Measurements from ENCODE around the gene KIF13A. TPM values are rescaled to one million over a fixed set of nuclear protein-coding genes. Genes with fewer than 3 reads are reported as not detected.

Gene KIF13A
- total RNA-seq, 3 donors from 2014 or later (not counting 1 experiment from before 2014, with no cell fraction given), result 15.0 to 26.4 (median 19.5) TPM

DNA sequence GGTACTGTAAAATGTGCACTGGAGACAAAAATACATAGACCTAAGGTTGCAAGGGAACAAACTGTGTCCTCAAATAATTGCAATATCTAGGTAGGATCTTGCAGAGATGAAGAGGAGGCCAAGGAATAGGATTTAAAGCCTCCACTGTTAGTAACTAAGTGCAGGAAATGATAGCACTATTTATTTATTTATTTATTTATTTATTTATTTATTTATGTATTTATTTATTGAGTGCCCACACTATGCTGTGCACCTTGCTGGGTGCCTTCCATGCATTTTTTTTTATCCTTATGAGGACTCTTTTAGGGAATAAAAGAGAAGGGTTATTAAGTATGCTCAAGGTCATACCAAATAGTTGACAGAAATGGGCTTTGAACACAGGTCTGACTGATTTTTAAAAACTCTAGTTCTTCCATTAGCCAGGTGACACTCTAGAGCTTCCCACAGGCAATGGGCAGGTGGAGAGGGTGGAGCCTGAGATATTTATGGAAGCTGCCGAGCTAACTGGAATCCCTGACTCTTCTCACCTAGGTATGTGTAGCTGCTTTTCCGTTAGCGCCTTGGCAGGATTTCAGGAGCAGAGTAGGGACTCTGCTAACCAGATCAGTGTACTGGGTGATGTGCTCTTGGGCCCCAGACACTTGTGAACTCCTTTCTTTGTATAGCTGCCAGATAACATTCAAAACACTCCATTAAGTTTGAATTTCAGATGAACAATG lies 268.0 kb downstream of the KIF13A start:
- H3K9me3 ChIP-seq (ENCODE audit: control insufficient read depth, insufficient read depth, low read length), result no peaks in the 10 kb centered on the region
- H3K27me3 ChIP-seq (ENCODE audit: control insufficient read depth, insufficient read depth, low read length), result no peaks in the 10 kb centered on the region
- TF ChIP-seq, protein P1, sequence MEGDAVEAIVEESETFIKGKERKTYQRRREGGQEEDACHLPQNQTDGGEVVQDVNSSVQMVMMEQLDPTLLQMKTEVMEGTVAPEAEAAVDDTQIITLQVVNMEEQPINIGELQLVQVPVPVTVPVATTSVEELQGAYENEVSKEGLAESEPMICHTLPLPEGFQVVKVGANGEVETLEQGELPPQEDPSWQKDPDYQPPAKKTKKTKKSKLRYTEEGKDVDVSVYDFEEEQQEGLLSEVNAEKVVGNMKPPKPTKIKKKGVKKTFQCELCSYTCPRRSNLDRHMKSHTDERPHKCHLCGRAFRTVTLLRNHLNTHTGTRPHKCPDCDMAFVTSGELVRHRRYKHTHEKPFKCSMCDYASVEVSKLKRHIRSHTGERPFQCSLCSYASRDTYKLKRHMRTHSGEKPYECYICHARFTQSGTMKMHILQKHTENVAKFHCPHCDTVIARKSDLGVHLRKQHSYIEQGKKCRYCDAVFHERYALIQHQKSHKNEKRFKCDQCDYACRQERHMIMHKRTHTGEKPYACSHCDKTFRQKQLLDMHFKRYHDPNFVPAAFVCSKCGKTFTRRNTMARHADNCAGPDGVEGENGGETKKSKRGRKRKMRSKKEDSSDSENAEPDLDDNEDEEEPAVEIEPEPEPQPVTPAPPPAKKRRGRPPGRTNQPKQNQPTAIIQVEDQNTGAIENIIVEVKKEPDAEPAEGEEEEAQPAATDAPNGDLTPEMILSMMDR (IDR thresholded peaks at IDR 0.05), result no peak
- no peaks in the 10 kb centered on the region for H3K36me3 ChIP-seq (ENCODE audit: control insufficient read depth, insufficient read depth, low read length)
- H3K4me1 Mint-ChIP-seq, result peaks cover 10 to 11% of the 10 kb centered on the region in 2 donors
- H3K36me3 Mint-ChIP-seq, result no peaks in the 10 kb centered on the region
- H3K27ac Mint-ChIP-seq, result no peak overlapping the region
- H3K27ac ChIP-seq (ENCODE audit: low read length), result no peak overlapping the region
- no peak overlapping the region for H3K4me3 ChIP-seq (ENCODE audit: low read length)
- no peaks in the 10 kb centered on the region for H3K9me3 Mint-ChIP-seq
- H3K4me3 Mint-ChIP-seq, result no peak overlapping the region
- DNase-seq (no peak), ATAC-seq (no peak)
- intact Hi-C loops (cut with micrococcal nuclease), result no loop called here
- WGBS (ENCODE audit: insufficient coverage), result 94% methylated on average over 3 of the region's 3 CpGs
- peaks cover 6% of the 10 kb centered on the region for H3K4me1 ChIP-seq (ENCODE audit: control insufficient read depth, insufficient read depth, low read length)
- peaks cover 0 to 3% of the 10 kb centered on the region in 2 donors for H3K27me3 Mint-ChIP-seq (ENCODE audit: low read depth in 2 of 2)

DNA sequence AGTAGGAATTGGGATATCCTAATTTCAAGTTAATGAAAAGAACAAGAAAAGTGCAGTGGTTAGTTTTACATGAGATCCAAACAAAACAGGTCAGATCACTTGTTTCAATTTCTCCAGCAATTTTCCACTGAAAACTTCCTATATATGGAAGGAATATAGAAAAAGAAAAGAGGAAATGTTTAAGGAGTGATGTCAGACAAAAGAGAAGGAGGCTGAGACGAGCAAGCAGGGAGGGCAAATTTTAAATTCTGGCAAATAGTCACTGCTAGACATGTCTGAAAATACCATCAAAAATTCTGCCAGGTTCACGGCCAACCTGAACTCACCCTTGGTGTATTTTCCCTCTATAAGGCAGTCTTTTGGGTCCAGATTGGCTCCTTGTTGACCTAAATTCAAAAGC lies 271.2 kb downstream of the KIF13A start:
- H3K4me3 ChIP-seq (ENCODE audit: low read length), result no peak overlapping the region
- intact Hi-C loops (cut with micrococcal nuclease), result no loop called here
- peak overlapping the region in 1 of 2 donors; percentile 60 for H3K27ac Mint-ChIP-seq
- H3K36me3 ChIP-seq (ENCODE audit: control insufficient read depth, insufficient read depth, low read length), result no peaks in the 10 kb centered on the region
- 72% methylated on average over 2 of the region's 2 CpGs for WGBS (ENCODE audit: insufficient coverage)
- no peaks in the 10 kb centered on the region for H3K36me3 Mint-ChIP-seq
- H3K4me1 ChIP-seq (ENCODE audit: control insufficient read depth, insufficient read depth, low read length), result peaks cover 6% of the 10 kb centered on the region
- ATAC-seq (no peak), DNase-seq (no peak)
- no peaks in the 10 kb centered on the region for H3K9me3 ChIP-seq (ENCODE audit: control insufficient read depth, insufficient read depth, low read length)
- H3K9me3 Mint-ChIP-seq, result no peaks in the 10 kb centered on the region
- TF ChIP-seq, protein P1 (IDR thresholded peaks at IDR 0.05), result no peak
- H3K27ac ChIP-seq (ENCODE audit: low read length), result no peak overlapping the region
- H3K4me1 Mint-ChIP-seq, result peaks cover 10 to 14% of the 10 kb centered on the region in 2 donors
- H3K4me3 Mint-ChIP-seq, result no peak overlapping the region
- no peaks in the 10 kb centered on the region for H3K27me3 ChIP-seq (ENCODE audit: control insufficient read depth, insufficient read depth, low read length)
- H3K27me3 Mint-ChIP-seq (ENCODE audit: low read depth in 2 of 2), result no peaks in the 10 kb centered on the region

DNA sequence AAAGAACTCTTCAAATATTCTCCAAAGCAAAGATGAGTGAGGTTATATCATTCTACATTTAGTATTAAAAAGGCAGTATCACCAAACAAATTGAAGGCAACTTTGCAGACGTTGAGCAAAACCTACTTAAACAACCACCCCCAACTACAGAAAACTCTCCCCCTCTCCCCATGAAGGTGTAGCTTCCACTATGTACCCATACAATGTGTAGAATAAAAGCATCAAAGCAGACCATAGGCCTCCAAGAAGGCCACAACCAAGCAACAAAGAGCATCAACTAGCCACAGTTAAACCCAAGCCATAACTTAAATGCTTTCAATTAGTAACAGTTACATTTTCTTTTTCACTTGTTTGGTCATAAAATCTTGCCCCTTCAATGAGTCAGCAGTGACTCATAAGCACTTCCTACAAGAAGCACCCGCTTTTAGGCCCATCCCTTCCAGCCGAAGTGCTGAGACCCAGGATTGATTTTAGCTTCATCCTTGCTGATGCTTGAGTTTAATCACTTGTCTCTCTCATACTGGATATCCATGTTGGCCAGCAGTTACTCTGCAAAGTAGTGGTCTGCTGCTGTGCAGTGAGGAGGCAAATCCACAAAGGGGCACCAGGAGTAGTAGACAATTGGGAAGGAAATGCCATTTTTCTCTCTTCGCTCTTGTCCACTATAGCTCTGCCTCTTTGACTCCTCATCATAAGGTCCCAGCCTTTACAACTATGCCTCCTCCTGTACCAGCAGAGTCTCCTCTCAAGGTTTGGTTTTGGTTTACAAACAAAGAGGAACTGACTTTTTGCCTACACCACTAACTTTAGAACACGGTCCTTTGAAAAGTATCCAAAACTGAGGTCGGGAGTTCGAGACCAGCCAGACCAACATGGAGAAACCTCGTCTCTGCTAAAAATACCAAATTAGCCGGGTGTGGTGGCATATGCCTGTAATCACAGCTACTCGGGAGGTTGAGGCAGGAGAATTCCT lies 272.3 kb downstream of the KIF13A start:
- H3K4me3 Mint-ChIP-seq, result peak overlapping the region; percentile 55
- H3K27ac ChIP-seq (ENCODE audit: low read length), result peak overlapping the region; percentile 65

More for the DNA sequence above, 272.3 kb downstream of the KIF13A start:
- Histone ChIP-seq H3K9me3 (ENCODE audit: control insufficient read depth, insufficient read depth, low read length) (no peaks in the 10 kb centered on the region), H3K36me3 (ENCODE audit: control insufficient read depth, insufficient read depth, low read length) (no peaks in the 10 kb centered on the region), H3K4me3 (ENCODE audit: low read length) (no peak overlapping the region), H3K27me3 (ENCODE audit: control insufficient read depth, insufficient read depth, low read length) (no peaks in the 10 kb centered on the region), H3K4me1 (ENCODE audit: control insufficient read depth, insufficient read depth, low read length) (peaks cover 6% of the 10 kb centered on the region)
- no peaks in the 10 kb centered on the region for H3K36me3 Mint-ChIP-seq
- WGBS (ENCODE audit: insufficient coverage), result 60% methylated on average over 10 of the region's 10 CpGs
- H3K27ac Mint-ChIP-seq, result peak overlapping the region; percentile 86 to 88
- TF ChIP-seq, protein P1 (IDR thresholded peaks at IDR 0.05), result no peak
- no peaks in the 10 kb centered on the region for H3K27me3 Mint-ChIP-seq (ENCODE audit: low read depth in 2 of 2)
- intact Hi-C loops (cut with micrococcal nuclease), result no loop called here
- ATAC-seq (peak; percentile 78 to 93 (median 84)), DNase-seq (peak in 1 of 2 donors; percentile 41)
- no peaks in the 10 kb centered on the region for H3K9me3 Mint-ChIP-seq
- H3K4me1 Mint-ChIP-seq, result peaks cover 10 to 14% of the 10 kb centered on the region in 2 donors

Data from natural killer cell (primary cell).